22Rv1 (cell line): ENCODE data around the gene ZNF554.
"Not testable (repeated sequence)": the region's sequence is repeated elsewhere in the genome, so short reads cannot be mapped to it uniquely, and the experiment has no call there.

Source experiments
- H3K27ac ChIP-seq: fragments of 450-650 bp; 2 replicates; pipeline ENCODE4 v1.5.1; 2017
- ZFX ChIP-seq: fragments of 450-650 bp; IDR thresholded peaks from 2 replicates; pipeline ENCODE4 v1.6.1; 2017; ENCODE audit warnings: antibody characterized with exemption, borderline replicate concordance
- TF ChIP-seq, protein P1 (sequence below): fragments of 450-650 bp; IDR thresholded peaks from 2 replicates; pipeline ENCODE4 v1.5.1; 2017; ENCODE audit warnings: mild to moderate bottlenecking

Gene ZNF554

DNA sequence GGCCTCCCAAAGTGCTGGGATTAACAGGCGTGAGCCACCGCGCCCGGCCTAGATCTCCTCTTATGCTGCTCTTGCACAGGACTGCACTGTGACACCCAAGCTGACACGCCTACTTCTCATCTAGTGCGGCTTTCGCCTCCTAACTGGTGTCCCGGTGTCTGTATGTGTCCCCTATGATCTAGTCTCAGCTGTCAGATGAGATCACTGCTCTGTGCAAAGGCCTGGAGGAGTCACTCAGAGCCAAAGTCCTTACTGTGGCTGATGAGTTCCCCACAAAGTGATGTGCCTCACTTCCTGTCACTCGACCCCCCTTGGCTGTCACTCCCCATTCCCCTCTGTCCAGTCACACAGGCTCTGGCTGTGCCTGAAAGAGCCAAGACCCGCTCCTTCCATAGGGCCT is 50.0 kb downstream of the ZNF554 start:
- TF ChIP-seq, protein P1, sequence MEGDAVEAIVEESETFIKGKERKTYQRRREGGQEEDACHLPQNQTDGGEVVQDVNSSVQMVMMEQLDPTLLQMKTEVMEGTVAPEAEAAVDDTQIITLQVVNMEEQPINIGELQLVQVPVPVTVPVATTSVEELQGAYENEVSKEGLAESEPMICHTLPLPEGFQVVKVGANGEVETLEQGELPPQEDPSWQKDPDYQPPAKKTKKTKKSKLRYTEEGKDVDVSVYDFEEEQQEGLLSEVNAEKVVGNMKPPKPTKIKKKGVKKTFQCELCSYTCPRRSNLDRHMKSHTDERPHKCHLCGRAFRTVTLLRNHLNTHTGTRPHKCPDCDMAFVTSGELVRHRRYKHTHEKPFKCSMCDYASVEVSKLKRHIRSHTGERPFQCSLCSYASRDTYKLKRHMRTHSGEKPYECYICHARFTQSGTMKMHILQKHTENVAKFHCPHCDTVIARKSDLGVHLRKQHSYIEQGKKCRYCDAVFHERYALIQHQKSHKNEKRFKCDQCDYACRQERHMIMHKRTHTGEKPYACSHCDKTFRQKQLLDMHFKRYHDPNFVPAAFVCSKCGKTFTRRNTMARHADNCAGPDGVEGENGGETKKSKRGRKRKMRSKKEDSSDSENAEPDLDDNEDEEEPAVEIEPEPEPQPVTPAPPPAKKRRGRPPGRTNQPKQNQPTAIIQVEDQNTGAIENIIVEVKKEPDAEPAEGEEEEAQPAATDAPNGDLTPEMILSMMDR: no peak
- TF ChIP-seq ZFX: no peak
- no peak overlapping the region for H3K27ac ChIP-seq

DNA sequence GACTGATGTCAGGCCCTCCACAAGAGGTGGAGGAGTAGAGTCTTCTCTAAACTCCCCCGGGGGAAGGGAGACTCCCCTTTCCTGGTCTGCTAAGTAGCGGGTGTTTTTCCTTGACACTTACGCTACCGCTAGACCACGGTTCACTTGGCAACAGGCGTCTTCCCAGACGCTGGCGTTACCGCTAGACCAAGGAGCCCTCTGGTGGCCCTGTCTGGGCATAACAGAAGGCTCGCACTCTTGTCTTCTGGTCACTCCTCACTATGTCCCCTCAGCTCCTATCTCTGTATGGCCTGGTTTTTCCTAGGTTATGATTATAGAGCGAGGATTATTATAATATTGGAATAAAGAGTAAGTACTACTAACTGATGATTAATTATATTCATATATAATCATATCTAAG is 52.5 kb downstream of the ZNF554 start:
- not testable (repeated sequence) for H3K27ac ChIP-seq

DNA sequence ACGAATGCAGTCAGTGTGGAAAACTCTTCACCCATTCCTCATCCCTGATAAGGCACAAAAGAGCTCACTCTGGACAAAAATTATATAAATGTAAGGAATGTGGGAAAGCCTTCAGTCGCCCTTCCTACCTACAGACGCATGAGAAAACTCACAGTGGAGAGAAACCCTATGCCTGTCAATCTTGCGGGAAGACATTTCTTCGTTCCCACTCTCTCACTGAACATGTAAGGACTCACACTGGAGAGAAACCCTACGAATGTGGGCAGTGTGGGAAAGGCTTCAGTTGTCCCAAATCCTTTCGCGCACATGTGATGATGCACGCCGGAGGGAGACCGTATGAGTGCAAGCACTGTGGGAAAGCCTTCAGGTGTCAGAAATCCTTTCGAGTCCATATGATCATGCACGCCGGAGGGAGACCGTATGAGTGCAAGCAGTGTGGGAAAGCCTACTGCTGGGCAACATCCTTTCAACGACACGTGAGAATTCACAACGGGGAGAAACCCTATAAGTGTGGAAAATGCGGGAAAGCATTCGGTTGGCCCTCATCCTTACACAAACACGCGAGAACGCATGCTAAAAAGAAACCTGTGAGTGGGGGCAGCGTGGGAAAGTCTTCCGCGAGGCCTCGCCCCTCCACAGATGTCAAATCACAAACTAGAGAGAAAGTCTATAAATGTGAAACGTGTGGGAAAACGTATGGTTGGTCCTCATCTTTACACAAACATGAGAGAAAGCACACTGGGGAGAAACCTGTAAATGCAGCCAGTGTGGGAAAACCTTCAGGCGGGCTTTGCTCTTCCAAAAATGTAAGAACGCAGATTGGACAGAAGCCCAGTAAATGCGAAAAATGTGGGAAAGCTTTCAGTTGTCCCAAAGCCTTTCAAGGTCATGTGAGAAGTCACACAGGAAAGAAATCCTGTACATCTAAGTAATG is 58.0 kb downstream of the ZNF554 start:
- TF ChIP-seq, protein P1: no peak
- no peak for TF ChIP-seq ZFX
- no peak overlapping the region for H3K27ac ChIP-seq

More for the DNA sequence above, 52.5 kb downstream of the ZNF554 start:
- TF ChIP-seq, protein P1: peak; percentile 22; the same call in 1 of the 2 replicates

DNA sequence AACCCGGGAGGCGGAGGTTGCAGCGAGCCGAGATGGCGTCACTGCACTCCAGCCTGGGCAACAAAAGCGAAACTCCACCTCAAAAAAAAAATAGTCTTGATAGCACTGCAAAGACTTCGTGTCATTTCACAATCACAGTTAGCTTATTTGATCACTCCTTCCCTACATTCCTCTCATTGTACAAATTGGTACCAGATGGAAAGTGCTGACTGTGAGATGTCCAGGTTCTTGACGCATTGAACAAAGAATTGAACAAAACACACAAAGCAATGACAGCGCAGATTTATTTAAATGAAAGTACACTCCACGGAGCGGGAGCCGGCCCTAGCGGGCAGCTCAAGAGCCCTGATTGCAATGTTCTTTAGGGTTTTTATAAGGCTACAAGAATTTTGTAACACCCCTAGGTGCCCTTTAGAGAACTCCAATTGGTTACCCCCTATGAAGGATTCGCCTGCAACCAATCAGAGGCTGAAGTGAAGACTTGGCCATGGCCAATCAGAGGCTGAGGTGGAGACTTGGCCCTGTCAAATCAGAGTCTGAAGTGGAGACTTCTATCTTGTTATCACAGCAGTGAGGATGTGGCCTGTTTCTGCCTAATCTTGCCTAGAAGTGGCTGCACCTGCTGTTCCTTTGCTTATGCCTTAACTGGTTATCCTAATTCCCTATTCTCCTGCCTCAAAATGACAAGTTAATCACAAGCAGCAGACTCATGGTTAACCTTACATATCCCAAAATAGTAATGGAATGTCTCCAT is 64.2 kb downstream of the ZNF554 start:
- TF ChIP-seq, protein P1: no peak
- TF ChIP-seq ZFX: no peak
- H3K27ac ChIP-seq: no peak overlapping the region

DNA sequence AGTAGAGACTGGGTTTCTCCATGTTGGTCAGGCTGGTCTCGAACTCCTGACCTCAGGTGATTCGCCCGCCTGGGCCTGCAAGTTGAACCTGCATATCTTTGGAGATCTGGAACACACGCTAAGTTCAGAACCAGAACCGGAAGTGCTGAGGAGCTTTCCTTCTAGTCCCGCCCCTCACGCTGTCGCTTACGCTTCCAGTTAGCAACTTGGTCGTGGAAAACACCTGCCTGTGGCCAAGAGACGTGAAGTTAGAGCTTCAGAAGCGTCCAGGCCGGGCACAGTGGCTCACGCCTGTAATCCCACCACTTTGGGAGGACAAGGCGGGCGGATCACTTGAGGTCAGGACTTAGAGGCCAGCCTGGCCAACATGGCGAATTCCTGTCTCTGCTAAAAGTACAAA is 66.1 kb downstream of the ZNF554 start:
- no peak overlapping the region for H3K27ac ChIP-seq
- TF ChIP-seq, protein P1: no peak
- no peak for TF ChIP-seq ZFX
